T follicular helper cell (primary cell): ENCODE data around the gene ZC2HC1C.
A peak's percentile ranks its signal among the peaks of the same experiment; 100 is the strongest.
"Not testable (repeated sequence)": the region's sequence is repeated elsewhere in the genome, so short reads cannot be mapped to it uniquely, and the experiment has no call there.

ENCODE experiments used
- DNase-seq: peaks from one replicate; pipeline ENCODE4 v3.0.0-alpha.2; 2020; ENCODE audit warnings: low read depth

The ZC2HC1C gene

GRCh38 chr14:75091251-75091650 is 21.8 kb downstream of the ZC2HC1C start:
- no peak for DNase-seq

- DNase-seq, result no peak
These were observed 23.3 kb downstream of the ZC2HC1C start for GRCh38 chr14:75092698-75093097.

- DNase-seq, result no peak
These were observed 25.5 kb downstream of the ZC2HC1C start for GRCh38 chr14:75094896-75095295.

- DNase-seq, result no peak
These were observed 26.2 kb downstream of the ZC2HC1C start for GRCh38 chr14:75095690-75096089.

GRCh38 chr14:75096959-75097358 is 27.5 kb downstream of the ZC2HC1C start:
- no peak for DNase-seq

- no peak for DNase-seq
These were observed 28.8 kb downstream of the ZC2HC1C start for GRCh38 chr14:75098212-75098611.

- DNase-seq, result no peak
These were observed 29.2 kb downstream of the ZC2HC1C start for GRCh38 chr14:75098682-75099081.

- no peak for DNase-seq
These were observed 32.0 kb downstream of the ZC2HC1C start for GRCh38 chr14:75101491-75101890.

- no peak for DNase-seq
These were observed 37.7 kb downstream of the ZC2HC1C start for GRCh38 chr14:75107186-75107585.

- no peak for DNase-seq
These were observed 40.4 kb downstream of the ZC2HC1C start for GRCh38 chr14:75109877-75110276.

GRCh38 chr14:75113932-75114539 is 44.6 kb downstream of the ZC2HC1C start:
- DNase-seq, result no peak

- DNase-seq, result no peak
These were observed 49.6 kb downstream of the ZC2HC1C start for GRCh38 chr14:75119056-75119455.

GRCh38 chr14:75120541-75121291 is 51.3 kb downstream of the ZC2HC1C start:
- DNase-seq, result no peak

- no peak for DNase-seq
These were observed 52.1 kb downstream of the ZC2HC1C start for GRCh38 chr14:75121552-75121951.

- DNase-seq, result no peak
These were observed 54.5 kb downstream of the ZC2HC1C start for GRCh38 chr14:75123991-75124390.

- DNase-seq, result no peak
These were observed 56.2 kb downstream of the ZC2HC1C start for GRCh38 chr14:75125617-75126016.

- no peak for DNase-seq
These were observed 56.7 kb downstream of the ZC2HC1C start for GRCh38 chr14:75126121-75126544.

- DNase-seq, result peak; percentile 83
These were observed 57.4 kb downstream of the ZC2HC1C start, which contains the start of gene NEK9 for GRCh38 chr14:75126679-75127473. TSS of gene NEK9 (minus strand) at chr14:75127048. CDS start at chr14:75126921, 127 bp downstream.

GRCh38 chr14:75127474-75127820 is 58.0 kb downstream of the ZC2HC1C start:
- not testable (repeated sequence) for DNase-seq

GRCh38 chr14:75127903-75128595 is 58.6 kb downstream of the ZC2HC1C start:
- no peak for DNase-seq

- no peak for DNase-seq
These were observed 59.2 kb downstream of the ZC2HC1C start for GRCh38 chr14:75128596-75128990.
